SJSA1 (cell line): ENCODE measurements around the gene SDK2. TPM values are rescaled to one million over a fixed set of nuclear protein-coding genes. Genes with fewer than 3 reads are reported as not detected.

ENCODE experiments used
- DNase-seq, 2 experiments: peaks; one replicate each; pipeline ENCODE4 v3.0.0-alpha.2; 2015 to 2020; ENCODE audit warnings: low spot score in 2 of 2, low read depth in 1 of 2
- H3K27ac ChIP-seq: fragments of 250-450 bp; sonication (Bioruptor Pico); 2 replicates; pipeline ENCODE4 v1.5.1; 2020; ENCODE audit warnings: mild to moderate bottlenecking, moderate library complexity
- H3K27me3 ChIP-seq: fragments of 250-450 bp; sonication (Bioruptor Pico); replicated peaks from 2 replicates; pipeline ENCODE4 v1.5.1; 2020; ENCODE audit warnings: mild to moderate bottlenecking, moderate library complexity
- H3K36me3 ChIP-seq: fragments of 250-450 bp; sonication (Bioruptor Pico); 2 replicates; pipeline ENCODE4 v1.5.1; 2020; ENCODE audit warnings: mild to moderate bottlenecking
- H3K4me1 ChIP-seq: fragments of 250-450 bp; sonication (Bioruptor Pico); replicated peaks from 2 replicates; pipeline ENCODE4 v1.6.1; 2021; ENCODE audit warnings: mild to moderate bottlenecking
- H3K4me3 ChIP-seq: fragments of 250-450 bp; sonication (Bioruptor Pico); 2 replicates; pipeline ENCODE4 v1.5.1; 2020; ENCODE audit warnings: mild to moderate bottlenecking
- H3K9me3 ChIP-seq: fragments of 250-450 bp; sonication (Bioruptor Pico); replicated peaks from 2 replicates; pipeline ENCODE4 v1.5.1; 2020; ENCODE audit warnings: mild to moderate bottlenecking
- total RNA-seq: library from RNA; depleted of rRNA; stranded (reverse); fragments of >200 nt; shearing (Covaris generic); gene quantifications from 2 replicates; pipeline ENCODE4 v1.2.3, GENCODE V29; 2014

SDK2 gene
- total RNA-seq, 1 experiment from 2014 or later, result 0.05 TPM

DNA sequence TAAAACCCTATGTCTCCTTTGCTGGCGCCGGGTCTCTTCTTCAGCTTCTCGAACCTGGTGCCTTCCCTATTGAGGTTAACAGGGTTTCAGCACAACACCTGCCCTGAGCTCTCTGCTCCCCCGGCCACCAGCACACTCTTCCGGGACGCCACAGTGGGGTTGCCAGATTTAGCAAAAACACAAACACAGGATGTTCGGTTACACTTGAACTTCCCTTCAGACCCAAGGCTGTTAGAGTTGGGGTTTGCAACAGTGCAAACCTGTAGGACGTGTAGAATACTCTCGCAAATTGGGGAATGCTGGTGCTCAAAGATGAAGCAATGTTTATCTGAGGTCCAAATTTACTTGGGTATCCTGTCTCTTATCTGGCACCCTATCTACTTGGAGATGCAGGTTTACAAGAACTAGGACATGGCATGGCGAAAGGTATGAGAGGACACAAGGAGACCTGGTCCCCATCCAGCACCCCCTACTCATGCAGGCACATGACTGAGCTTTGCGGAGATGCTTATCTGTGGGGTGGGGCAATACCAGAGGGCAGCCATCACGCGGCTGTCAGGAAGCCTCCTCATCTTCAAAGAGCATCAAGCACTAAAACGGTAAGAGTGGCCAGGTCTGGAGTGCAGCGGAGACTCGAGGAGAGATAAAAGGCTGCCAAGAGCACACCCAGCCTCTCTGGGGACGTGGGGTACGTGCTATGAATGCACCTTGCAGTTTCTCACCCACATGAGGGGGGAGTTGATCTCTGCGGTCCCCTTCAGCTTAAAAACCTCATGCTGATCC, 52.8 kb downstream of the SDK2 start:
- H3K27me3 ChIP-seq, result peaks cover 31% of the 10 kb centered on the region
- H3K36me3 ChIP-seq, result no peaks in the 10 kb centered on the region
- no peak overlapping the region for H3K27ac ChIP-seq
- DNase-seq, result no peak
- no peaks in the 10 kb centered on the region for H3K9me3 ChIP-seq
- H3K4me3 ChIP-seq, result no peak overlapping the region
- no peaks in the 10 kb centered on the region for H3K4me1 ChIP-seq

GRCh38 chr17:73589363-73589980, 54.8 kb downstream of the SDK2 start:
- Histone ChIP-seq H3K9me3 (no peaks in the 10 kb centered on the region), H3K36me3 (no peaks in the 10 kb centered on the region), H3K27ac (no peak overlapping the region), H3K4me3 (no peak overlapping the region), H3K27me3 (peaks cover 29% of the 10 kb centered on the region), H3K4me1 (no peaks in the 10 kb centered on the region)
- no peak for DNase-seq

DNA sequence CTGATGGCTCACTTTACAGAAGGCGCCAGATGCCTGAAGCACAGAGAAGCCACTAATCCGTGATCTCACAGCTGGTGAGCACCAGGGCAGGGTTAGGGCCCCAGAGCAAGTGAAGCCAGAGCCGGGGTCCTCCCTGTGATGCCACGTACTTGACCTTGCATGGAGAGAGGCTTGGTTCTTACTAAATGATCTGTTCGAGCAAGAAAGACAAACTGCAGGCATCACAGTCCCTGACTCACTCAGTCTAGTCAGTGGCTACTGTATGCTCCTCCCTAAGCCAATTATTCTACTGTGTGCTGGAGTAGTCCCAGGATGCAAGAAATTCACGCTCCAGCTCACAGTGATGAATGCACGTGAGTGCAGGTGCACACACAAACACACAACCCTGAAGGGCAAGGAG, 55.4 kb downstream of the SDK2 start:
- Histone ChIP-seq H3K9me3 (no peaks in the 10 kb centered on the region), H3K36me3 (no peaks in the 10 kb centered on the region), H3K27ac (no peak overlapping the region), H3K4me1 (no peaks in the 10 kb centered on the region), H3K27me3 (peaks cover 34% of the 10 kb centered on the region), H3K4me3 (no peak overlapping the region)
- DNase-seq, result no peak

DNA sequence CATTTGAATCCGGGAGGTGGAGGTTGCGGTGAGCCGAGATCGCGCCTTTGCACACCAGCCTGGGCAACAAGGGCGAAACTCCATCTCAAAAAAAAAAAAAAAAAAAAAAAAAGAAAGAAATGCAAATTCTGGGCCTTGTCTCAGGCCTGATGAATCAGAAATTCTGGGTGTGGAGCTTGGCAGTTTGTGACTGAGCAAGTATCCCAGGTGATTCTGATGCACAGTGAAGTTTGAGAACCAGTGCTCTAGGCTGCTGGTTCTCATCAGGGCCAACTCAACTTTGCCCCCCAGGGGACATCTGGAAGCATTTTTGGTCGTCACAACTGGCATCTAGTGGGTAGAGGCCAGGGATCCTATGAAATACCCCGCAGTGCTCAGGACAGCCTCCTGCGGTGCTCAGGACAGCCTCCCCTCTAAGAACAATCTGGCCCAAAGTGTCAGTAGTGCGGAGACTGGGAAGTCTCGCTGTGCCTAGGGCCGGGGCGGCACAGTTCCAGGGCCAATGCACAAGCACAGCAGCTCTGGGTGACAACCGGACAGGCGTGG, 55.9 kb downstream of the SDK2 start:
- no peaks in the 10 kb centered on the region for H3K36me3 ChIP-seq
- no peak overlapping the region for H3K4me3 ChIP-seq
- no peak overlapping the region for H3K27ac ChIP-seq
- H3K4me1 ChIP-seq, result no peaks in the 10 kb centered on the region
- no peaks in the 10 kb centered on the region for H3K9me3 ChIP-seq
- no peak for DNase-seq
- H3K27me3 ChIP-seq, result peaks cover 38% of the 10 kb centered on the region

DNA sequence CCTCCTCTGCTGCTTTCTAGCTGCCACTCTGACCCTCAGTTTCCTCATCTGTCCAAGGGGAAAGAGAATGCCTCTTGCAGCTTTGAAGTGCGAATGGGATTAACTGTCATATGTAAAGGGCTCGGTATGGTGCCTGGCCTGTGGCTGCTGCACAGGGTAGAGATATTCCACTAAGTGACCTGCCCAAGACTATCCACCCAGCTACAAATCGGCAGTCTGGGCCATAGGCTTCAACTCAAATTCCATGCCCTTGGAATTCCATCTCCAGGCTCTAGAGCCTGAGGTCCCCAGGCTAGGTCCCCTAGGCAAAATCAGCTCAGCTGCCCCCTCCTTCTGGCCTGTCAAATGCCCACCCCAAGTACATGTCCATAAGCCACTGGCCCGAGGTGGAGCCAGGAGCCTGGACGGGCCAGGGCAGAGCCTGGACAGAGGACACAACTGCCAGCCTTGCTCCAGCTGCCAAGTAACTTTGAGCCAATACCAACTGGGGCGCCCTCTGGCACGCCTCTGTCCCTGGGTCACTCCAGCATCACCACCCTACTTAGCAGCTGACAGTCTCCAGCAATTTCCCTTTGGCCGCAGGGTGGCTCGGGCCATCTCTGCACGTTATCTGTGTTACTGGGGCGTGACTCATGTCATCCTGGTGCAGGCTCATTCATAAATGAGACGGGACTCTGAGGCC, 57.2 kb downstream of the SDK2 start:
- H3K4me1 ChIP-seq, result no peaks in the 10 kb centered on the region
- H3K9me3 ChIP-seq, result no peaks in the 10 kb centered on the region
- H3K4me3 ChIP-seq, result no peak overlapping the region
- no peaks in the 10 kb centered on the region for H3K36me3 ChIP-seq
- DNase-seq, result no peak
- H3K27me3 ChIP-seq, result peaks cover 47% of the 10 kb centered on the region
- H3K27ac ChIP-seq, result no peak overlapping the region

- H3K9me3 ChIP-seq, result no peaks in the 10 kb centered on the region
- DNase-seq, result no peak
- peaks cover 51% of the 10 kb centered on the region for H3K27me3 ChIP-seq
These were observed 57.9 kb downstream of the SDK2 start for GRCh38 chr17:73586275-73586832.

DNA sequence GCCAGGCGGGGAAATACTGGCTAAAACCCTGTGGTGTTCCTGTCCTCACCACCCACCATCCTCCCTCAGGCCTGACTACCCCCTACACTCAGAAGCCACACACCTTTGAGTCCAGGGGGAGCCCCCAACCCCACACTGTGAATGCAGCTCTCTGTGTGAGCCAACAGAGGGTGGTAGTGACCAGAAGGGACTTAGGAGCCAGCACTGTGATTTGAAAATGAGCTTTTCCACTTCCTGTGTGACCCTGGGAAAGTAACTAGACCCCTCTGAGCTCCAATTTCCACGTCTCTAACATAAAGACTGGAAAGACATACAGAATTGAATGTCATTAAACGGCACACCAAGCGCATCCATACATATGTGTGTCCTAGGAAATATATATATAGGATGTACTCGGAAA, 58.7 kb downstream of the SDK2 start:
- no peak overlapping the region for H3K27ac ChIP-seq
- H3K4me1 ChIP-seq, result no peaks in the 10 kb centered on the region
- no peaks in the 10 kb centered on the region for H3K36me3 ChIP-seq
- peaks cover 58% of the 10 kb centered on the region for H3K27me3 ChIP-seq
- H3K4me3 ChIP-seq, result no peak overlapping the region
- no peak for DNase-seq
- H3K9me3 ChIP-seq, result no peaks in the 10 kb centered on the region

More at GRCh38 chr17:73586275-73586832, 57.9 kb downstream of the SDK2 start:
- no peak overlapping the region for H3K4me3 ChIP-seq
- H3K36me3 ChIP-seq, result no peaks in the 10 kb centered on the region
- H3K4me1 ChIP-seq, result no peaks in the 10 kb centered on the region
- no peak overlapping the region for H3K27ac ChIP-seq

DNA sequence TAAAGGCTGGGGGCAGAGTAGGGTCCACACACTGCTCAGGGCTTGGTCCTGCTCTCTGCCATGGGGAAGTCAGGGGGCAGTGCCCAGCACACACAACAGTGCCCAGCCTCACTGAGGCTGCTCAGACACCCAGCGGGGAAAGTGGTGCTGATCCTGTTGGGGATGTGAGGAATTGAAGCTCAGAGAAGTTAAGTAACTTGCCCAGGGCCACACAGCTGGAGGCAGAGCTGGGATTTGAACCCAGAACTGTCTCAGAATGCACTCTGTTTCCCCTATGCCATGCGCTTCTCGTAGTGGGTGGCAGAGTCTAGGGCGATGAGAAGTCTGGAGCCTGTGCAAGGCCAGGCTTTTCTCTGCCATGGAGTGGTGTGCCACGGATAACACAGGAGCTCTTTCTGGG, 59.3 kb downstream of the SDK2 start:
- Histone ChIP-seq H3K27ac (no peak overlapping the region), H3K9me3 (no peaks in the 10 kb centered on the region), H3K4me3 (no peak overlapping the region), H3K27me3 (peaks cover 64% of the 10 kb centered on the region), H3K36me3 (no peaks in the 10 kb centered on the region), H3K4me1 (no peaks in the 10 kb centered on the region)
- no peak for DNase-seq

DNA sequence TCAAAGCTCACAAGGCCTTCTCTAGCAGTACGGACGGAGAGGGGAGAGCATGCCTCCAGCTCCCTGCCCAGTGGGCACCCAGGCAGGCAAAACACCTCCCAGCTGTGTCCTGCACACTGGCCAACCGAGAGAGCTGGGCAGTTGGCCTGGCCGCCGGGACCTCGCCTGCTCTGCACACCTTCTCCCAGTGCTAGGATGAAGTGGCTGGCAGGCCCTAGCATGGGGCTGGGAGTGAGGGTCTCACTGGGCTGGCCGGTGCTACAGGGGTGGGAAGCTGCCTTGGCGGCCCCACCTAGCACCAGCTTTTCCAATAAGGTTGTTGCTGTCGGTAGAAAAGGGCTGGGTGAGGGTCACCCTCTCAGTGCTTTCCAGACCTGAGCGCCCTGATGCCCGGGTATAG, 60.2 kb downstream of the SDK2 start:
- Histone ChIP-seq H3K9me3 (no peaks in the 10 kb centered on the region), H3K4me3 (no peak overlapping the region), H3K27me3 (peaks cover 61% of the 10 kb centered on the region), H3K4me1 (no peaks in the 10 kb centered on the region), H3K27ac (no peak overlapping the region), H3K36me3 (no peaks in the 10 kb centered on the region)
- no peak for DNase-seq

DNA sequence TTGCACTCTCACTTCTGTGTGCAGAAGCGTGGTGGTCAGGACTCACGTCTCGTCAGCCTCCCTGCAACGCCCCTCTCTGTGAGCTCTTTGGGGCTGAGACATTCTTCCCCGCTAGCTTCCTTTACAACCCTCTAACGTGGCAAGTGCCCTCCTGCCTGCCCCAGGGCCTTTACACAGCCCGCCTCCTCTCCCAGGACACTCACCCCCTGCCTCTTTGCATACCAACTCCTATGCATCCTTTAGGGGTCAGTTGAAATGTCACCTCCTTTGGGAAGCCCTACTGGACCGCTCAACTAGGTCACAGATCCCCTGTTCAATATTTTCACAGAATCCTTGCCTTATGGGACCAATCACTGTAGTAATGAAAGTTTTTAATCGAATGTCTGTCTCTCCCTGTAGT, 61.4 kb downstream of the SDK2 start:
- Histone ChIP-seq H3K27ac (no peak overlapping the region), H3K4me3 (no peak overlapping the region), H3K9me3 (no peaks in the 10 kb centered on the region), H3K36me3 (no peaks in the 10 kb centered on the region), H3K27me3 (peaks cover 61% of the 10 kb centered on the region), H3K4me1 (no peaks in the 10 kb centered on the region)
- no peak for DNase-seq

GRCh38 chr17:73582359-73582758, 61.9 kb downstream of the SDK2 start:
- Histone ChIP-seq H3K36me3 (no peaks in the 10 kb centered on the region), H3K27me3 (peaks cover 63% of the 10 kb centered on the region), H3K27ac (no peak overlapping the region), H3K9me3 (no peaks in the 10 kb centered on the region), H3K4me3 (no peak overlapping the region), H3K4me1 (no peaks in the 10 kb centered on the region)
- no peak for DNase-seq

GRCh38 chr17:73581379-73581778, 62.9 kb downstream of the SDK2 start:
- H3K4me3 ChIP-seq, result no peak overlapping the region
- no peaks in the 10 kb centered on the region for H3K4me1 ChIP-seq
- no peaks in the 10 kb centered on the region for H3K36me3 ChIP-seq
- H3K27ac ChIP-seq, result no peak overlapping the region
- peaks cover 62% of the 10 kb centered on the region for H3K27me3 ChIP-seq
- no peak for DNase-seq
- no peaks in the 10 kb centered on the region for H3K9me3 ChIP-seq

GRCh38 chr17:73580073-73580710, 64.1 kb downstream of the SDK2 start:
- peaks cover 63% of the 10 kb centered on the region for H3K27me3 ChIP-seq

More at GRCh38 chr17:73580073-73580710, 64.1 kb downstream of the SDK2 start:
- Histone ChIP-seq H3K36me3 (no peaks in the 10 kb centered on the region), H3K27ac (no peak overlapping the region), H3K9me3 (no peaks in the 10 kb centered on the region), H3K4me1 (no peaks in the 10 kb centered on the region), H3K4me3 (no peak overlapping the region)
- DNase-seq, result no peak
